ENCODE data around the gene RRP12. TPM values are rescaled to one million over a fixed set of nuclear protein-coding genes. Genes with fewer than 3 reads are reported as not detected.
"Not testable (repeated sequence)": the region's sequence is repeated elsewhere in the genome, so short reads cannot be mapped to it uniquely, and the experiment has no call there.

The RRP12 gene
- total and polyA plus RNA-seq, 11 donors, result 6.0 to 61.2 (median 21.5) TPM

- no peak for DNase-seq
- H3K27ac ChIP-seq, result no peak overlapping the region
- H3K4me3 ChIP-seq, result no peak overlapping the region
- peaks cover 0 to 41% (median 6%) of the 10 kb centered on the region in 12 donors for H3K4me1 ChIP-seq
- H3K9me3 ChIP-seq, result no peaks in the 10 kb centered on the region
- WGBS, 4 donors, result 31 to 52% (median 47%) methylated on average over 4 of the region's 4 CpGs
- intact Hi-C loops (cut with DNase I), result no loop called here
- TF ChIP-seq CTCF (IDR thresholded peaks at IDR 0.05) (no peak), POLR2A (IDR thresholded peaks at IDR 0.05) (no peak)
- H3K27me3 ChIP-seq, result no peaks in the 10 kb centered on the region
- no peak for ATAC-seq
- no peaks in the 10 kb centered on the region for H3K36me3 ChIP-seq
These were observed 10.3 kb upstream of the RRP12 start for GRCh38 chr10:97411406-97411805.

- 80 to 95% (median 87%) methylated on average over 10 of the region's 10 CpGs for WGBS, 4 donors
- no peaks in the 10 kb centered on the region for H3K9me3 ChIP-seq
- intact Hi-C loops (cut with DNase I), result loop anchor here in 6 of 10 donors (5.0 to 10.0 kb wide), 5 partner anchors 144 to 326 kb away; partner anchors contain the start of gene ZFYVE27 (in 1 of the 6)
These were observed 7.4 kb upstream of the RRP12 start for GRCh38 chr10:97408496-97408992.

GRCh38 chr10:97407952-97408248 is 6.8 kb upstream of the RRP12 start:
- DNase-seq (no peak), ATAC-seq (no peak)
- peak overlapping the region in 1 of 12 donors; percentile 69 for H3K27ac ChIP-seq
- no peaks in the 10 kb centered on the region for H3K27me3 ChIP-seq
- 83 to 96% (median 90%) methylated on average over 2 of the region's 2 CpGs for WGBS, 4 donors
- H3K4me1 ChIP-seq, result peaks cover 0 to 30% (median 6%) of the 10 kb centered on the region in 12 donors
- H3K36me3 ChIP-seq, result no peaks in the 10 kb centered on the region
- TF ChIP-seq POLR2A (IDR thresholded peaks at IDR 0.05), result peak in 1 of 2 donors; percentile 0
- TF ChIP-seq CTCF (IDR thresholded peaks at IDR 0.05), result no peak
- intact Hi-C loops (cut with DNase I), result loop anchor here in 6 of 10 donors (2.0 to 10.0 kb wide), 6 partner anchors 144 to 327 kb away; partner anchors contain the start of gene ZFYVE27 (in 1 of the 6)
- H3K4me3 ChIP-seq, result no peak overlapping the region
- H3K9me3 ChIP-seq, result no peaks in the 10 kb centered on the region

More at GRCh38 chr10:97408496-97408992, 7.4 kb upstream of the RRP12 start:
- Histone ChIP-seq H3K4me3 (no peak overlapping the region), H3K36me3 (no peaks in the 10 kb centered on the region), H3K4me1 (peaks cover 0 to 35% (median 6%) of the 10 kb centered on the region in 12 donors), H3K27ac (peak overlapping the region in 1 of 12 donors; percentile 69), H3K27me3 (no peaks in the 10 kb centered on the region)
- TF ChIP-seq CTCF (IDR thresholded peaks at IDR 0.05), result no peak
- TF ChIP-seq POLR2A (IDR thresholded peaks at IDR 0.05), result no peak
- DNase-seq, result no peak
- peak in 1 of 4 donors; percentile 28 for ATAC-seq

GRCh38 chr10:97407211-97407951 is 6.2 kb upstream of the RRP12 start:
- 6 to 11% (median 9%) methylated on average over 6 to 10 of the region's 10 CpGs for WGBS, 4 donors
- ATAC-seq (peak; percentile 81 to 91 (median 88)), DNase-seq (peak in 4 of 5 donors; percentile 47 to 51 (median 48))
- H3K4me3 ChIP-seq, result peak overlapping the region in 2 of 12 donors; percentile 18 to 26
- intact Hi-C loops (cut with DNase I), result loop anchor here in 6 of 10 donors (2.0 to 10.0 kb wide), 6 partner anchors 145 to 327 kb away; partner anchors contain the start of gene ZFYVE27 (in 1 of the 6)
- TF ChIP-seq CTCF (IDR thresholded peaks at IDR 0.05) (peak; percentile 76 to 91 (median 82)), POLR2A (IDR thresholded peaks at IDR 0.05) (no peak)
- peak overlapping the region in 2 of 12 donors; percentile 16 to 69 for H3K27ac ChIP-seq
- no peaks in the 10 kb centered on the region for H3K9me3 ChIP-seq
- H3K27me3 ChIP-seq, result no peaks in the 10 kb centered on the region
- H3K4me1 ChIP-seq, result peaks cover 0 to 28% (median 6%) of the 10 kb centered on the region in 12 donors
- H3K36me3 ChIP-seq, result no peaks in the 10 kb centered on the region

GRCh38 chr10:97406483-97406882 is 5.3 kb upstream of the RRP12 start:
- not testable (repeated sequence) for DNase-seq, H3K27me3 ChIP-seq, ATAC-seq, H3K9me3 ChIP-seq, H3K4me3 ChIP-seq, H3K36me3 ChIP-seq
- 88 to 92% (median 89%) methylated on average over 7 of the region's 7 CpGs for WGBS, 4 donors
- Histone ChIP-seq H3K27ac (peak overlapping the region in 1 of 12 donors; percentile 69), H3K4me1 (peaks cover 0 to 31% (median 8%) of the 10 kb centered on the region in 12 donors)
- intact Hi-C loops (cut with DNase I), result loop anchor here in 6 of 10 donors (2.0 to 10.0 kb wide), 6 partner anchors 146 to 328 kb away; partner anchors contain the start of gene ZFYVE27 (in 1 of the 6)

Measured in heart left ventricle (tissue), 16 donors.